Measurements from ENCODE around the gene ZSWIM4.
A peak's percentile ranks its signal among the peaks of the same experiment; 100 is the strongest.
"Not testable (repeated sequence)": the region's sequence is repeated elsewhere in the genome, so short reads cannot be mapped to it uniquely, and the experiment has no call there.

The ZSWIM4 gene

GRCh38 chr19:13850910-13851733 is 55.9 kb downstream of the ZSWIM4 start:
- DNase-seq (ENCODE audit: low spot score) = peak; percentile 89

GRCh38 chr19:13851734-13852114 is 56.5 kb downstream of the ZSWIM4 start:
- DNase-seq (ENCODE audit: low spot score) = not testable (repeated sequence)

- not testable (repeated sequence) for DNase-seq (ENCODE audit: low spot score)
Measured at GRCh38 chr19:13852171-13852707, 57.0 kb downstream of the ZSWIM4 start.

GRCh38 chr19:13856497-13856896 is 61.3 kb downstream of the ZSWIM4 start:
- no peak for DNase-seq (ENCODE audit: low spot score)

- DNase-seq (ENCODE audit: low spot score) = no peak
Measured at GRCh38 chr19:13859361-13859880, 64.2 kb downstream of the ZSWIM4 start.

- no peak for DNase-seq (ENCODE audit: low spot score)
Measured at GRCh38 chr19:13860679-13861391, 65.6 kb downstream of the ZSWIM4 start.

GRCh38 chr19:13861392-13861713 is 66.1 kb downstream of the ZSWIM4 start:
- no peak for DNase-seq (ENCODE audit: low spot score)

GRCh38 chr19:13861714-13862531 is 66.7 kb downstream of the ZSWIM4 start:
- peak; percentile 94 for DNase-seq (ENCODE audit: low spot score)

GRCh38 chr19:13864046-13864666 is 68.9 kb downstream of the ZSWIM4 start:
- DNase-seq (ENCODE audit: low spot score) = no peak

GRCh38 chr19:13864667-13865570 is 69.7 kb downstream of the ZSWIM4 start:
- DNase-seq (ENCODE audit: low spot score) = no peak

- DNase-seq (ENCODE audit: low spot score) = no peak
Measured at GRCh38 chr19:13865571-13866462, 70.6 kb downstream of the ZSWIM4 start.

GRCh38 chr19:13866463-13867046 is 71.3 kb downstream of the ZSWIM4 start:
- no peak for DNase-seq (ENCODE audit: low spot score)

- no peak for DNase-seq (ENCODE audit: low spot score)
Measured at GRCh38 chr19:13868663-13869062, 73.4 kb downstream of the ZSWIM4 start.

- DNase-seq (ENCODE audit: low spot score) = no peak
Measured at GRCh38 chr19:13869281-13869680, 74.0 kb downstream of the ZSWIM4 start.

- DNase-seq (ENCODE audit: low spot score) = no peak
Measured at GRCh38 chr19:13870873-13871272, 75.6 kb downstream of the ZSWIM4 start.

GRCh38 chr19:13872339-13872694 is 77.1 kb downstream of the ZSWIM4 start:
- DNase-seq (ENCODE audit: low spot score) = no peak

GRCh38 chr19:13872695-13873389 is 77.6 kb downstream of the ZSWIM4 start:
- no peak for DNase-seq (ENCODE audit: low spot score)

GRCh38 chr19:13873834-13874515 is 78.7 kb downstream of the ZSWIM4 start:
- no peak for DNase-seq (ENCODE audit: low spot score)

All from hepatic stellate cell (primary cell).